IPS-18c (cell line): Measurements from ENCODE around the gene PAQR4.

ENCODE experiments used
- H3K4me3 ChIP-seq: 2 replicates; pipeline ENCODE4 v1.7.0; 2013; ENCODE audit warnings: low read depth, mild to moderate bottlenecking, low read length, moderate library complexity; ENCODE audit not compliant: insufficient read depth
- H3K9me3 ChIP-seq: one replicate; pipeline ENCODE4 v1.6.1; 2013; ENCODE audit warnings: mild to moderate bottlenecking, low read length, moderate library complexity; ENCODE audit not compliant: control insufficient read depth, insufficient read depth

Gene PAQR4

GRCh38 chr16:3007957-3008689 is 39.0 kb downstream of the PAQR4 start:
- no peaks in the 10 kb centered on the region for H3K9me3 ChIP-seq
- peak overlapping the region; percentile 37 for H3K4me3 ChIP-seq

GRCh38 chr16:3008690-3009037 is 39.5 kb downstream of the PAQR4 start:
- Histone ChIP-seq H3K4me3 (no peak overlapping the region; the same call in 1 of the 2 replicates), H3K9me3 (no peaks in the 10 kb centered on the region)

GRCh38 chr16:3009568-3010390 is 40.6 kb downstream of the PAQR4 start:
- no peaks in the 10 kb centered on the region for H3K9me3 ChIP-seq
- H3K4me3 ChIP-seq, result peak overlapping the region; percentile 29; the same call in 1 of the 2 replicates

GRCh38 chr16:3010510-3010909 is 41.4 kb downstream of the PAQR4 start:
- H3K9me3 ChIP-seq, result no peaks in the 10 kb centered on the region
- H3K4me3 ChIP-seq, result no peak overlapping the region

GRCh38 chr16:3012246-3012645 is 43.1 kb downstream of the PAQR4 start:
- Histone ChIP-seq H3K4me3 (peak overlapping the region; percentile 44), H3K9me3 (no peaks in the 10 kb centered on the region)

- H3K4me3 ChIP-seq, result peak within 1 kb of the TSS; percentile 44
- H3K9me3 ChIP-seq, result no peaks in the 10 kb centered on the region
These were observed 43.8 kb downstream of the PAQR4 start, which contains the start of gene CLDN9 for GRCh38 chr16:3012828-3013420. Gene CLDN9, plus strand, starts transcription at chr16:3012923. Its CDS starts 440 bp downstream, at chr16:3013363.

GRCh38 chr16:3013491-3013951 is 44.4 kb downstream of the PAQR4 start:
- H3K4me3 ChIP-seq, result peak overlapping the region; percentile 28; the same call in 1 of the 2 replicates

GRCh38 chr16:3013998-3014690 is 45.0 kb downstream of the PAQR4 start:
- Histone ChIP-seq H3K9me3 (no peaks in the 10 kb centered on the region), H3K4me3 (peak overlapping the region; percentile 20; the same call in 1 of the 2 replicates)

More at GRCh38 chr16:3013491-3013951, 44.4 kb downstream of the PAQR4 start:
- H3K9me3 ChIP-seq, result no peaks in the 10 kb centered on the region

GRCh38 chr16:3014971-3015370 is 45.8 kb downstream of the PAQR4 start:
- H3K9me3 ChIP-seq, result no peaks in the 10 kb centered on the region
- no peak overlapping the region for H3K4me3 ChIP-seq

- peak overlapping the region; percentile 39 for H3K4me3 ChIP-seq
- H3K9me3 ChIP-seq, result no peaks in the 10 kb centered on the region
These were observed 46.8 kb downstream of the PAQR4 start for GRCh38 chr16:3015865-3016521.

- H3K4me3 ChIP-seq, result peak overlapping the region; percentile 95
- H3K9me3 ChIP-seq, result no peaks in the 10 kb centered on the region
These were observed 48.2 kb downstream of the PAQR4 start for GRCh38 chr16:3017344-3017743.

- H3K4me3 ChIP-seq, result peak within 1 kb of the TSS; percentile 95
- H3K9me3 ChIP-seq, result no peaks in the 10 kb centered on the region
These were observed 48.8 kb downstream of the PAQR4 start, which contains the start of gene CLDN6 for GRCh38 chr16:3017794-3018506. Gene CLDN6, minus strand, starts transcription at chr16:3018183. Its CDS starts 2,162 bp downstream, at chr16:3016021.

GRCh38 chr16:3019594-3020246 is 50.6 kb downstream of the PAQR4 start:
- peak overlapping the region; percentile 17; the same call in 1 of the 2 replicates for H3K4me3 ChIP-seq

GRCh38 chr16:3020247-3020603 is 51.1 kb downstream of the PAQR4 start, which contains the start of gene TNFRSF12A:
Gene TNFRSF12A, plus strand, starts transcription at chr16:3020368. Its CDS starts 30 bp downstream, at chr16:3020398.
- H3K9me3 ChIP-seq, result no peaks in the 10 kb centered on the region
- peak within 1 kb of the TSS; percentile 86 for H3K4me3 ChIP-seq

More at GRCh38 chr16:3019594-3020246, 50.6 kb downstream of the PAQR4 start:
- H3K9me3 ChIP-seq, result no peaks in the 10 kb centered on the region

- Histone ChIP-seq H3K4me3 (peak overlapping the region; percentile 86), H3K9me3 (no peaks in the 10 kb centered on the region)
These were observed 51.7 kb downstream of the PAQR4 start for GRCh38 chr16:3020604-3021448.
